Activated CD8-positive, alpha-beta memory T cell treated with anti-CD3 and anti-CD28 coated beads, Interleukin-2, amount 50 U/mL, for 1 hour (primary cell): ENCODE results near the gene ALAS1.

ENCODE experiments used
- DNase-seq: peaks from one replicate; pipeline ENCODE4 v3.0.0-alpha.2; 2020; ENCODE audit errors: extremely low read depth

ALAS1 gene

GRCh38 chr3:52198643-52199608, 966 bp downstream of the ALAS1 start:
- DNase-seq = no peak

DNA sequence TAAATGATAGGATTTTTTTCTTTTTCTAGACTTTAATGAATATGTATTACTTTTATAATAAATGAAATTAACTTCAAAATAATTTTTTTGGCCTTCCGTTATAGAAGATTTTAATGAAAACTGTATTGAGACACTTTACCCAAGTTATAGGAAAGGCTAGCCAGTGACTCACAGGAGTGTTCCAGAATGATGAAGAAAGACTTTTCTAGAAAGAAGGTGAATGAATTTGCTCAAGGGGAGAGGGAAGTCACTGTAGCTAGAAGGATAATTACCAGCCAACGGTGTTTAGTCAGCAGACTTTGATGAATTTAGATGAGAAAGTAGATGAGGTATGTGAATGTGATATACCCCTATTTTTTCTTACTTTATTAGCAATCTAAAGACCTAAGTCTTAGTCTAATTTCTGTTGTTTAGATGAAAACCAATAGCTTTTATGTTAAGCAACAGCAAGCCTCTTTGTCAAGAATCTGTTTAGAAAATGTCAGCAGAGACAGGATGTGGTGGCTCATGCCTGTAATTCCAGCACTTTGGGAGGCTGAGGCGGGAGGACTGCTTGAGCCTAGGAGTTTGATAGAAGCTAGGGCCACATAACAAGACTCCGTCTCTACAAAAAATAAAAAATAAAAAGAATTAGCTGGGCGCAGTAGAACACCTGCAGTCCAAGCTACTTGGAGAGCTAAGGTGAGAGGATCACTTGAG, 3.2 kb downstream of the ALAS1 start:
- no peak for DNase-seq

GRCh38 chr3:52202384-52203077, 4.6 kb downstream of the ALAS1 start:
- DNase-seq = no peak

GRCh38 chr3:52203701-52204100, 5.7 kb downstream of the ALAS1 start:
- DNase-seq = no peak

GRCh38 chr3:52204337-52205073, 6.5 kb downstream of the ALAS1 start:
- DNase-seq = no peak

DNA sequence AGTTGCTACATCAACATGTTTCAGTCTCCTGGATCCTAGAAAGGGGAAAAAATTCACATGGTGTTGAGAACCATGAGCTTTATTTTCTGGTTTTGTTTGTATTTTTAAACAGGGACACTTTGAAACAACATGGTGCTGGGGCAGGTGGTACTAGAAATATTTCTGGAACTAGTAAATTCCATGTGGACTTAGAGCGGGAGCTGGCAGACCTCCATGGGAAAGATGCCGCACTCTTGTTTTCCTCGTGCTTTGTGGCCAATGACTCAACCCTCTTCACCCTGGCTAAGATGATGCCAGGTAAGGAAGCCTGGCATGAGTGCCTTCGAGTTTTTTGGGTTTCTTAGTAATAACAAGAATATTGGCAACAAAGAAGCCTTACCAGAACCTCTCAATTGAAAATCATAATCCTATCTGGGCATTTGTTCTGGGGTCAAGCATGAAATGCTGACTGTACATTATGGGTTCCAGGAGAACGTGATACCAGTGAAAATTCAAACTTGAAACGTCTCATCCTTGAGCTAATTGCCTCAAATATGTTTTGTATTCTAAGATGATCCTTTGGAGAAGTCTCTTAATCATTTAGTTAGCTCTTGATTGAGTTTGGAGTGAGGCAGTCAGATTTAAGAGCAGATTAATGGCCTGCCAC, 7.9 kb downstream of the ALAS1 start:
- no peak for DNase-seq

- no peak for DNase-seq
These were observed 10.6 kb downstream of the ALAS1 start for GRCh38 chr3:52208556-52208955.

DNA sequence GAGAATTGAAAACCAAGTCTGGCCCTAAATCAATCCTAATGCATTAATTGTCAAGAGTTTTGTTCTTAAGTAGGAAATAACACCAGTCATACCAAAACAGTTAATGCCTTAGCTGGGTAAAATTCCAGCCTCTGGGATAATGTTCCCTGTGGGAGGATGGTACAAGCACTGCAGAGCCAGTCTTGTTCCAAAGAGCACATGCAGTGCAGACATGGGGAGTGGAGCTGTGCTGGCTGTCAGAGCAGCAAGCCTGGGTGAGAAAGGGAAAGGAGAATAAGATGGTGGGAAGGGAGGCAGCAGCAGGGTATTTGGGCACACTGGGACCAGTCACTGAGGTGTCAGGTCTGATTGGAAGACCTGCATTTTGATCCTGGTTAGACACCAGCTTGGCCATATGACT, 12.1 kb downstream of the ALAS1 start:
- DNase-seq = no peak

GRCh38 chr3:52210550-52211046, 12.6 kb downstream of the ALAS1 start:
- DNase-seq = no peak

DNA sequence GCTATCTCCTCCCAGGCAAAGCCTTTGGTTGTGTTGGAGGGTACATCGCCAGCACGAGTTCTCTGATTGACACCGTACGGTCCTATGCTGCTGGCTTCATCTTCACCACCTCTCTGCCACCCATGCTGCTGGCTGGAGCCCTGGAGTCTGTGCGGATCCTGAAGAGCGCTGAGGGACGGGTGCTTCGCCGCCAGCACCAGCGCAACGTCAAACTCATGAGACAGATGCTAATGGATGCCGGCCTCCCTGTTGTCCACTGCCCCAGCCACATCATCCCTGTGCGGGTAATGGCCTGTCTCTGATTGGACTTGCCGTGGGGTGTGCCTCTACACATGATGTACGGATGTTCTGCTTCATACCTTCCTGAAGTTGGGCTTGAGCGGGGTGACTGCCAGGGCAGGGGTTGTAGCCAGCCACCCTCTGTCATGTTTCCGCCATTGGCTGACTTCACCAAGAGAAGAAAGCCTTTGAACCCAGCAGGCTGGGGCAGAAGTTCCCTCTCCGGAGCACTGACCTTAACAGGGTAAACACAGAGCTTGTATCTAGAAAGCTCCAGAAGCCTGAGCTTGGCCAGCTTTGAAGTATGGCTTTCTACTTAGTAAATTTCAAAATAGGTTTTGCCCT, 13.4 kb downstream of the ALAS1 start:
- DNase-seq = no peak

GRCh38 chr3:52213005-52213404, 15.0 kb downstream of the ALAS1 start:
- DNase-seq = no peak

- no peak for DNase-seq
These were observed 15.9 kb downstream of the ALAS1 start for GRCh38 chr3:52213901-52214300.

- DNase-seq = no peak
These were observed 17.4 kb downstream of the ALAS1 start for GRCh38 chr3:52215351-52215750.

- no peak for DNase-seq
These were observed 18.8 kb downstream of the ALAS1 start for GRCh38 chr3:52216585-52217408.

GRCh38 chr3:52217409-52217805, 19.4 kb downstream of the ALAS1 start:
- no peak for DNase-seq

- DNase-seq = no peak
These were observed 20.1 kb downstream of the ALAS1 start for GRCh38 chr3:52218026-52218425.

DNA sequence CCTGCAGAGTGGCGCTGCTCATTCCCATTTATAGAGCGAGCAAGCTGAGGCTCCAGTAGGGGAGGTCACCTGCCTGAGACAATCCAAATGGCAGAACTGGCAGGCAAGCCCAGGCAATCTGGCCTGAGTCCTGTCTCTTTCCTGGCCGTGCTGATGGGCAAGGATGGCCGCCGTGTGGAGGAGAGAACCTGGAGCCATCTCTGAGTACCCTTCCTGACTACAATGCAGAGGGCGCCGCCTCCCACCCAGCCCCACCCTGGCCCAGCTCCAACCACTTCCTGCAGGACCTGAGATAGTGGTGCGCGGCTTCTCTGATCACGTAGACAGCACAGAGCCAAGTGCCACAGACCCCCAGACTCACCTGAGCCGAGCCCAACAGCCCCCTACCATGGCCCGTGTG, 20.5 kb downstream of the ALAS1 start:
- no peak for DNase-seq

- DNase-seq = no peak
These were observed 21.1 kb downstream of the ALAS1 start for GRCh38 chr3:52218937-52219650.
